ENCODE data around the gene ZNRF1.

DNA sequence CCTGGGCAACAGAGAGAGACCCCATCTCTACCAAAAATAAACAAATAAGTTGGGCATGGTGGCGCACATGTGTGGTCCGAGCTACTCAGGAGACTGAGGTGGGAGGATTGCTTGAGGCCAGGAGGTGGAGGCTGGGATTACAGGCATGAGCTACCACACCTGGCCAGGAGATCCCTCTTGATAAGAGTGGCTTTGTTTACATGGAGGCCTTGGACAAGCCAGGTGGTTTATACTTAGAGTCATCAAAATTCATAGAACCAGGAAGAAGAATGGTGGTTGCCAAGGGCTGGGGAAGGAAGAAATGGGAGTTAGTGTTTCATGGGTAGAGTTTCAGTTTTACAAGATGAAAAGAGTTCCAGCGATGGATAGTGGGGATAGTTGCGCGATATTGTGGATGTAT, 140.7 kb downstream of the ZNRF1 start:
- TF ChIP-seq, protein P1, sequence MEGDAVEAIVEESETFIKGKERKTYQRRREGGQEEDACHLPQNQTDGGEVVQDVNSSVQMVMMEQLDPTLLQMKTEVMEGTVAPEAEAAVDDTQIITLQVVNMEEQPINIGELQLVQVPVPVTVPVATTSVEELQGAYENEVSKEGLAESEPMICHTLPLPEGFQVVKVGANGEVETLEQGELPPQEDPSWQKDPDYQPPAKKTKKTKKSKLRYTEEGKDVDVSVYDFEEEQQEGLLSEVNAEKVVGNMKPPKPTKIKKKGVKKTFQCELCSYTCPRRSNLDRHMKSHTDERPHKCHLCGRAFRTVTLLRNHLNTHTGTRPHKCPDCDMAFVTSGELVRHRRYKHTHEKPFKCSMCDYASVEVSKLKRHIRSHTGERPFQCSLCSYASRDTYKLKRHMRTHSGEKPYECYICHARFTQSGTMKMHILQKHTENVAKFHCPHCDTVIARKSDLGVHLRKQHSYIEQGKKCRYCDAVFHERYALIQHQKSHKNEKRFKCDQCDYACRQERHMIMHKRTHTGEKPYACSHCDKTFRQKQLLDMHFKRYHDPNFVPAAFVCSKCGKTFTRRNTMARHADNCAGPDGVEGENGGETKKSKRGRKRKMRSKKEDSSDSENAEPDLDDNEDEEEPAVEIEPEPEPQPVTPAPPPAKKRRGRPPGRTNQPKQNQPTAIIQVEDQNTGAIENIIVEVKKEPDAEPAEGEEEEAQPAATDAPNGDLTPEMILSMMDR (IDR thresholded peaks at IDR 0.05), result no peak
- TF ChIP-seq POLR2A (IDR thresholded peaks at IDR 0.05), result no peak

All from testis (tissue), 2 donors.